Activated CD8-positive, alpha-beta memory T cell treated with anti-CD3 and anti-CD28 coated beads, Interleukin-2, amount 10 ng/mL, durations not matched to agents 7 days and 5 days (primary cell): ENCODE results near the gene TM7SF2. TPM values are rescaled to one million over a fixed set of nuclear protein-coding genes. Genes with fewer than 3 reads are reported as not detected.
A peak's percentile ranks its signal among the peaks of the same experiment; 100 is the strongest.

Source experiments
- ATAC-seq: fragments of 150-1000 bp; cut with Tn5 transposase; one replicate; pipeline ENCODE4 v1.10.0; 2021; ENCODE audit warnings: moderate library complexity
- CTCF ChIA-PET: fragments of 350-600 bp; sonication (Branson Sonifier 250); formaldehyde crosslinking; loops from one replicate; lab custom pipeline; 2021; ENCODE audit warnings: antibody characterized with exemption; lab: Charles Lee
- DNase-seq: peaks from one replicate; pipeline ENCODE4 v3.0.0-alpha.2; 2020
- H3K27ac Mint-ChIP-seq: one replicate; pipeline ENCODE4 v1.8.0; 2021; ENCODE audit warnings: mild to moderate bottlenecking, mixed read lengths
- H3K27me3 Mint-ChIP-seq: one replicate; pipeline ENCODE4 v1.8.0; 2021; ENCODE audit warnings: mixed read lengths
- H3K36me3 Mint-ChIP-seq: one replicate; pipeline ENCODE4 v1.8.0; 2021; ENCODE audit warnings: mild to moderate bottlenecking, mixed read lengths
- H3K4me1 Mint-ChIP-seq: one replicate; pipeline ENCODE4 v1.8.0; 2021; ENCODE audit warnings: mixed read lengths
- H3K4me3 Mint-ChIP-seq: one replicate; pipeline ENCODE4 v1.8.0; 2021; ENCODE audit warnings: mild to moderate bottlenecking, moderate library complexity, mixed read lengths
- H3K9me3 Mint-ChIP-seq: one replicate; pipeline ENCODE4 v1.8.0; 2022; ENCODE audit warnings: low read depth, mixed read lengths
- total RNA-seq, 2 experiments: library from RNA; stranded (reverse); gene quantifications; one replicate each; pipeline ENCODE4 v1.2.3, GENCODE V29; 2021

TM7SF2 gene
- total RNA-seq, 2 experiments from 2014 or later = 21.0 to 26.2 TPM

DNA sequence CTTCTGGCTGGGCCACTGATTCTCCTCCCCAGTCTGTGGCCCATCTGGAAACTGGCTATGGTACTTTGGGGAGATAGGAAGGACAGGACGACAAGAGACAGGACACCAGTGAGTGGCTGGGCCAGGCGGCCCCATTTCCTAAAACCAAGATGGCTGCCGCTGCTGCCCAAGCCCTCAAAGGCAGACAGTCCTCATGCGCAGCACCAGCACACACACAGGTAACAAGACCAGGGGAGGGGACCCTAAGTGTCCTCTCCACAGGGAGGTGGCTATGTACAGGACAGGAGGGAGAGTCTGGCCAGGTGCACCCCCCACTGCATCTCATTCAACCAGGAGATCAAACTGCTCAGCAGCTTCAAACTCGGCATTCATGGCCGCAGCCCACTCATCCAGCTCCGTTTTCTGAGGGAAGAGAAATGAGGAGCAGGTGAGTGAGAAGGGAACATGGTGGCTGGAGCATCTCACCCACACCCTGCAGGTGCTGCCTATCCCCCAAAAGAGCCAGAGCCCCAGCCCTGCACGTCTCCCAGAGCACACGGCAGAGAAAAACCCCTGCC lies 32.8 kb upstream of the TM7SF2 start:
- Mint-ChIP-seq H3K4me3 (no peak overlapping the region), H3K36me3 (peaks cover 58% of the 10 kb centered on the region), H3K27me3 (peaks cover under 1% of the 10 kb centered on the region), H3K9me3 (no peaks in the 10 kb centered on the region), H3K27ac (peak overlapping the region; percentile 39), H3K4me1 (peaks cover 63% of the 10 kb centered on the region)
- CTCF ChIA-PET = interaction anchor here (0.8 to 4.6 kb wide), 4 partner anchors 12 to 65 kb away, joined by 3 to 24 read pairs (median 4); partner anchors contain the start of genes ARL2 and SNX15
- ATAC-seq = no peak
- no peak for DNase-seq

DNA sequence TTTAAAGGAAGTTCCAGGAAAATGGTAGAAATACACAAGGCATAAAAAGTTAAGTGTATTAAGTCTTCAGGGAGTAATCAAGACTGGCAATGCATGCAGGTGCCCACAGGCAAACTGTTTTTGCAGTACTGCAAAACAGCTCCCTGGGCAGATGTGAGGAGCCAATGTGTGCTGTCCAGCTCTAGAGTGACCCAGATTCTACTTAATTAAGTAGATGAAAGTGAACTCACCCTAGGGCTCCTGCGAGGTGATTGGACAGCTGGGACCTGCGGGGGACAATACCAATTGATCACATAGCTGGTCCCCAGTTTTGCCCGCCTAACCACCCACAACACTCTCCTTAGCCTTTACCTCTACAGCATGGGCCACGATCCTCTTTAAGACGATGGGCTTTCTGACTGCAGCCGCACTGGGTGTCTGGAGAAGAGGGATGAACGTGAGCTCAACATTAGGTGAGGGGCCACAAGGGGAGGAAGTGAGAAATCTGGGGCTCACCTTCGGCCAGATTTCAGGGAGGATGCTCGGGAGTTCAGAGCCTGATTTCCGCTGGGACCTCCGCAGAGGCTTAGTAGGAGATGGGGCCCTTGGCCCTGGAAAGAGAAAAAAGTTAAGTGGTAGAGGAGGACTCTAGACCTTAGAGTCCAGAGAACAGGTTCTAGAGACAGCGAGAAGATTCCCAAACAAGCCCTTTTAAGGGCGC lies 28.4 kb upstream of the TM7SF2 start:
- CTCF ChIA-PET = interaction anchor here (1.0 to 4.0 kb wide), 11 partner anchors 8 to 235 kb away, joined by 3 to 25 read pairs (median 4); partner anchors contain the start of genes ARL2 and ZNHIT2

DNA sequence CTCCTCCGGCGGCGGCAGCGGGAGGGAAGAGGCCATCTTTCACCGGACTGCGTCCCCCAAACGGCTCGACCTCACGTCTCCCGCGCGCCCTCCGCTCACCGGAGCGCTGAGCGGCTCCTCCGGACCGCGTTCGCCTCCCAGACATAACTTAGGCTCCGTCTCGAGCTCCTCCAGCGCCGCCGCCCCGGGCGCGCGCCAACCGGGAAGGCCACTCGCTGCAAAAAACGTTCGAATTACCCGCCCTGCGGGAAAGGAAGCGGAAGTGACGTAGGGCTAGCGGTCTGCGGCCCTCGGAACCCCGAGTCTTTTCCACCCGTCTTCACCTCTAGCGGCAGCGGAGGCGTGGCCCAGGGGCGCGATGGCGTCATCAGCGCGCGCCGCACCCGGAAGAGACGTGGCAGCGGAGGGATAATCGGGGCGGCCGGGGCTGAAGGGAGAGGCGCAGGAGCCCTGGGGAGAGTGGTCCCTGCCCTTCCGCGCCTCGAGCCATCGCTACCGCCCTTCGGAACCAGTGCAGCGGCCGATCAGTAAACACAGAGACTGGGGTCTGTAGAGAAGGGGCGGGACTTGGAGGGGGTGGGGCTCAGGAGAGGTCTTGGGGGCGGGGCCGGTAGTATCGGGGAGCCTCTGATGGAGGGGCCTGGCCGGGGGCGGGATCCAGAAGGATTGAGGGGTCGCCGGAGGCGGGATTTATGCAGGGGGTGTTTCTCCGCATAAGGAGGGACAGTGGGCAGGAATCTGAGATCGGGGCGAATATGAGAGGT lies 27.7 kb upstream of the TM7SF2 start, which contains the start of the genes CDCA5 and ZFPL1:
CDCA5 (minus strand) TSS at position 207 of the 764 bp plus-strand sequence; CDS start at position 145, 62 bp downstream.
ZFPL1 (plus strand) TSS at position 389 of the 764 bp plus-strand sequence. CDS start 477 bp downstream, outside the sequence.
- Mint-ChIP-seq H3K27ac (peak within 1 kb of the TSS; percentile 99), H3K9me3 (no peaks in the 10 kb centered on the region), H3K4me3 (peak within 1 kb of the TSS; percentile 98), H3K4me1 (peaks cover 54% of the 10 kb centered on the region), H3K27me3 (peaks cover 2% of the 10 kb centered on the region), H3K36me3 (peaks cover 41% of the 10 kb centered on the region)
- ATAC-seq (peak; percentile 82), DNase-seq (peak; percentile 97)
- CTCF ChIA-PET = interaction anchor here (1.0 to 4.0 kb wide), 10 partner anchors 9 to 236 kb away, joined by 3 to 25 read pairs (median 4); partner anchors contain the start of genes ARL2 and ZNHIT2

More for the DNA sequence above, 28.4 kb upstream of the TM7SF2 start:
- Mint-ChIP-seq H3K27me3 (peaks cover 2% of the 10 kb centered on the region), H3K9me3 (no peaks in the 10 kb centered on the region), H3K4me1 (peaks cover 62% of the 10 kb centered on the region), H3K36me3 (peaks cover 45% of the 10 kb centered on the region), H3K4me3 (peak overlapping the region; percentile 98), H3K27ac (peak overlapping the region; percentile 99)
- DNase-seq = peak; percentile 56
- ATAC-seq = peak; percentile 10

DNA sequence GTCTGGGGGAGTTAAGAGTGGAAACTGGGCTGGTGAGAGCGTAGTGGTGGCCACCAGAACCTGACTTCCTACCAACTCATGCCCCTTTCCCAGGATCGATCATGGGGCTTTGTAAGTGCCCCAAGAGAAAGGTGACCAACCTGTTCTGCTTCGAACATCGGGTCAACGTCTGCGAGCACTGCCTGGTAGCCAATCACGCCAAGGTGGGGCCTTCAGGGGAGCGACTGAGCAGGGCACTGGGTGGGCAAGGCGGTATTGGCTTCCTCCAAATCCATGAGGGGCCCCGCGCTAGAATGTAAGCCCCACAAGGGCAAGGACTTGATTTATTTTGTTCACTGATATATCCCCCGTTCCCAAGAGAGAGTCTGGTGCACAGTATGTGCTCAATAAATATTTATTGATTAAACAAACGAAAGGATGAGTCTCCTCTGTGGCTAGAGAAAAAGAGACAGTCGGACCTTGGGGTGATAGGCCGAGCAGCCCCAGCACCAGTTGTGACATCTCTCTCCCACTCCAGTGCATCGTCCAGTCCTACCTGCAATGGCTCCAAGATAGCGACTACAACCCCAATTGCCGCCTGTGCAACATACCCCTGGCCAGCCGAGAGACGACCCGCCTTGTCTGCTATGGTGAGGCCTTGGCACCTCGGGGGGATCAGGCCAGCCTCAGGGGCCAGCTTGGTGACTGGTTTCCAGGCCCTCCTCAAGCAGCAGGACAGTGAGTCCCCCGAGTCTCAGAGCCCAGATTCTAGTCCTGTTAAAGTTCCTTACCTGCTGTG lies 26.9 kb upstream of the TM7SF2 start:
- CTCF ChIA-PET = interaction anchor here (0.9 to 1.7 kb wide), 5 partner anchors 10 to 58 kb away, joined by 3 to 8 read pairs (median 4); partner anchors contain the start of gene SNX15

DNA sequence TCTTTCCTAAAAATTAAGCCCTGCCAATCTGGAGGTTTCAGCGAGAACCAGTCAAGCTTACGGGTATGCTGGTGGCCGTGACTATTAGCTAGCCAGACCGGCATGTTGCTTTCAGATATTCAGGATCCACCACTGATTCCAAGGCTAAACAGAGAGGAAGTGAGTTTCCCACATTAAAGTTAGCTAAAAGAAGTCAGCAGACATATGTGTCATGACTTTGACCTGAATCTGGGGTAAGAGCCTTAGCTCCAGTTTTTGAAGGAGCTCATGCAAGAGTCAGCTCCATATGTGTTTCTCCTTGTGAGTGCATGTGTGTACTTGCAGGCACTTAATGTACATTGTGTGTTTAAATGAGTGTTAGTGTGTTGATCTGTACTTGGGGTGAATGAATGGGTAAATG lies 26.2 kb upstream of the TM7SF2 start:
- Mint-ChIP-seq H3K4me1 (peaks cover 44% of the 10 kb centered on the region), H3K27me3 (peaks cover 2% of the 10 kb centered on the region), H3K9me3 (no peaks in the 10 kb centered on the region), H3K4me3 (peak overlapping the region; percentile 98), H3K27ac (peak overlapping the region; percentile 99), H3K36me3 (peaks cover 36% of the 10 kb centered on the region)
- CTCF ChIA-PET = interaction anchor here (0.9 to 1.7 kb wide), 6 partner anchors 9 to 58 kb away, joined by 3 to 8 read pairs (median 4); partner anchors contain the start of genes SNX15 and ZNHIT2
- ATAC-seq (no peak), DNase-seq (no peak)

More for the DNA sequence above, 26.9 kb upstream of the TM7SF2 start:
- DNase-seq = no peak
- Mint-ChIP-seq H3K27me3 (peaks cover 2% of the 10 kb centered on the region), H3K9me3 (no peaks in the 10 kb centered on the region), H3K4me3 (peak overlapping the region; percentile 98), H3K4me1 (peaks cover 49% of the 10 kb centered on the region), H3K36me3 (peaks cover 40% of the 10 kb centered on the region), H3K27ac (peak overlapping the region; percentile 99)
- peak; percentile 1 for ATAC-seq

DNA sequence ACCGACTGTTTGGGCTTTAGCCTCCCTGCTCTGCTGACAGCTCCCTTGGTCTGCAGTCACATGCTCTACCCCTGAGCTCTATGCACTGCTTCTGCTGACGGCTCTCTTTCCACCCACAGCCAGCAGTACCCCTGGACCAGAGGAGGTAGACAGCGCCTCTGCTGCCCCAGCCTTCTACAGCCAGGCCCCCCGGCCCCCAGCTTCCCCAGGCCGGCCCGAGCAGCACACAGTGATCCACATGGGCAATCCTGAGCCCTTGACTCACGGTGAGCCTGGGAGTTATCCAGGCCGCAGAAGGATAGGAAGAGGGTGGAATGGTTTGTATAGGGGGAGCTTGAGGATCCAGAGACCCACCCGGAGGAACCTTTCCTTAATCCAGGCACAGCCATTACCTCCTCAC lies 24.9 kb upstream of the TM7SF2 start:
- Mint-ChIP-seq H3K36me3 (peaks cover 27% of the 10 kb centered on the region), H3K27me3 (peaks cover 2% of the 10 kb centered on the region), H3K9me3 (no peaks in the 10 kb centered on the region), H3K27ac (peak overlapping the region; percentile 34), H3K4me1 (peaks cover 31% of the 10 kb centered on the region), H3K4me3 (no peak overlapping the region)
- ATAC-seq = no peak
- CTCF ChIA-PET = interaction anchor here (1.2 kb wide), 2 partner anchors 26 to 31 kb away, joined by 3 to 5 read pairs; partner anchors contain the start of genes TM7SF2 and ZNHIT2
- no peak for DNase-seq

DNA sequence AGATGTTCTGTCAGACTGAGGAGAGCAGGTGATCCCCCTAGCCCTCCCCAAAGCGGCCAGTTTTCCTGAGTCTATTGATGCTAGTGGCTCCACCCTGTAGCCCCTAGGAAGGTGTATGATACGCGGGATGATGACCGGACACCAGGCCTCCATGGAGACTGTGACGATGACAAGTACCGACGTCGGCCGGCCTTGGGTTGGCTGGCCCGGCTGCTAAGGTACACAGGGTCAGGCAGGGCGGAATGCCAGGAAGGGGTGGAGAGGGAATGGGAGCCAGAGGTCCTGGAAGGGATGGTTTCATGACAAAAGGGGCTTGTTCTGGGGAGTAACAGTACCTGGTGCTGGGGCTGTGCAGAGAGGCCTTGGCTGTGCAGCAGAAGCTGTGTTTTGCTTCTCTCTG lies 24.5 kb upstream of the TM7SF2 start:
- Mint-ChIP-seq H3K27ac (no peak overlapping the region), H3K4me1 (peaks cover 27% of the 10 kb centered on the region), H3K4me3 (no peak overlapping the region), H3K27me3 (peaks cover 2% of the 10 kb centered on the region), H3K9me3 (no peaks in the 10 kb centered on the region), H3K36me3 (peaks cover 24% of the 10 kb centered on the region)
- ATAC-seq = no peak
- no peak for DNase-seq
- CTCF ChIA-PET = interaction anchor here (1.2 kb wide), 1 partner anchor 25 kb away, joined by 5 read pairs; the partner anchor contains the start of gene TM7SF2

DNA sequence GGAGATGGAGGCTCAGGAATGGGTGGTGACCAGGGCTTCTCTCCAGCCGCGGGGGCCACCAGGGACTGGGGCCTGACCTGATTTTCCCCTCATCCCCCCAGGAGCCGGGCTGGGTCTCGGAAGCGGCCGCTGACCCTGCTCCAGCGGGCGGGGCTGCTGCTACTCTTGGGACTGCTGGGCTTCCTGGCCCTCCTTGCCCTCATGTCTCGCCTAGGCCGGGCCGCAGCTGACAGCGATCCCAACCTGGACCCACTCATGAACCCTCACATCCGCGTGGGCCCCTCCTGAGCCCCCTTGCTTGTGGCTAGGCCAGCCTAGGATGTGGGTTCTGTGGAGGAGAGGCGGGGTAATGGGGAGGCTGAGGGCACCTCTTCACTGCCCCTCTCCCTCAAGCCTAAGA lies 23.8 kb upstream of the TM7SF2 start:
- Mint-ChIP-seq H3K4me3 (no peak overlapping the region), H3K36me3 (peaks cover 21% of the 10 kb centered on the region), H3K27me3 (peaks cover 2% of the 10 kb centered on the region), H3K4me1 (peaks cover 22% of the 10 kb centered on the region), H3K27ac (no peak overlapping the region), H3K9me3 (no peaks in the 10 kb centered on the region)
- ATAC-seq (no peak), DNase-seq (no peak)
- CTCF ChIA-PET = no interaction called here

DNA sequence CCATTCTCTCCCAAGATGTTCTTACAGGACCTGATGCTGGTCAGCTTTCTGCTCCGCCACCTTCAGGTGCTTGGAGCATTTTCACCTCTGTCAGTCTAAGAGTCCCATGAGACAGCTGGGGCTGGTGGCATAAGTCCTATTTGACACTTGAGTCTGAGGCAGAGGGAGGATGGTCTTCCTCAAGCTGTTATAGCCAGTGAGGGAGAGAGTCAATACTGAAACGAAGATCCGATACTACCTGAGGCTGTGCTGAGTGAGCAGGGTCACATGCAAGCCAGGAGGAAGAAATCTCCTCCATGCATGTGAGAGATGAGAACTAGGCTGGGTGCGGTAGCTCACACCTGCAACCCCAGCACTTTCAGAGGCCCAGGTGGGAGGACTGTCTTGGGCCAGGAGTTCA lies 22.1 kb upstream of the TM7SF2 start:
- Mint-ChIP-seq H3K4me3 (no peak overlapping the region), H3K4me1 (peaks cover 13% of the 10 kb centered on the region), H3K27me3 (no peaks in the 10 kb centered on the region), H3K36me3 (peaks cover 13% of the 10 kb centered on the region), H3K9me3 (no peaks in the 10 kb centered on the region), H3K27ac (peak overlapping the region; percentile 15)
- no peak for DNase-seq
- ATAC-seq = no peak
- CTCF ChIA-PET = interaction anchor here (1.0 to 1.8 kb wide), 3 partner anchors 21 to 27 kb away, joined by 3 to 5 read pairs (median 3); partner anchors contain the start of gene TM7SF2

DNA sequence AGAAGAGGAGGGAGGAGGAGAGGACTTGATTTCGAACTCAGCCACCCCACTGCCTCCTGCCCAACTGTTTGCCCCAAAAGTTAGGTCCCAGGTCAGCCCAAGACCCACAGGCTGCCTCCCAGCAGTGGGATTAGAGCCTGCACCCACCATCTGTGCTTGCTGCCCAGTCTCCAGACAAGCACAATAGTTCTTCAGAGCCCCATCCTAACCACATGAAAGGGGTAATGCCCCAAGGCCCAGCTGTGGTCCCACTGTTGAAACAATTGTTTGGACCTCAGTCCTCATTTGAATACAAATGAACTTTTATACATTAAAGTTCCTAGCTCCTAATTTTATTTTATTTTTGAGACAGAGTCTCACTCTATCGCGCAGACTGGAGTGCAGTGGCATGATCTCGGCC lies 21.0 kb upstream of the TM7SF2 start:
- H3K36me3 Mint-ChIP-seq = peaks cover 11% of the 10 kb centered on the region
- ATAC-seq = no peak
- peaks cover 6% of the 10 kb centered on the region for H3K4me1 Mint-ChIP-seq
- H3K27me3 Mint-ChIP-seq = no peaks in the 10 kb centered on the region
- no peak for DNase-seq
- no peak overlapping the region for H3K27ac Mint-ChIP-seq
- H3K9me3 Mint-ChIP-seq = no peaks in the 10 kb centered on the region
- CTCF ChIA-PET = interaction anchor here (0.9 to 1.8 kb wide), 3 partner anchors 12 to 26 kb away, joined by 3 to 5 read pairs (median 4); partner anchors contain the start of gene TM7SF2
- H3K4me3 Mint-ChIP-seq = no peak overlapping the region

DNA sequence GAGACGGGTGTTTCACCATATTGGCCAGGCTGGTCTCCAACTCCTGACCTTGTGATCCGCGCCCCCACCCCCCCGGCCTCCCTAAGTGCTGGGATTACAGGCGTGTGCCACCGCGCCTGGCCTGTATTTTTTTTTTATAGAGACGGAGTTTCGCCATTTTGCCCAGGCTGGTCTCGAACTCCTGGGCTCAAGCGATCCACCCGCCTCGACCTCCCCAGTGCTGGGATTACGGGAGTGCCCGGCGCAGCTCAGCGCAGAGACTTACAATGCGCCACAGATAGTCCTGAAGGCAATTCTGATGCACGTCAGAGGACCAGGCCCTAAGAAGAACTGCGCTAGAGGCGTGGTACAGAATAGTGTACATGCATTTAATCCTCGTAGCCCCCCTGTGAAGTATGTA lies 16.2 kb upstream of the TM7SF2 start:
- CTCF ChIA-PET = interaction anchor here (1.2 to 3.8 kb wide), 7 partner anchors 10 to 82 kb away, joined by 3 to 23 read pairs (median 8); partner anchors contain the start of genes ARL2, TM7SF2 and ZNHIT2
- H3K36me3 Mint-ChIP-seq = peaks cover 6% of the 10 kb centered on the region
- ATAC-seq (no peak), DNase-seq (no peak)
- H3K27me3 Mint-ChIP-seq = no peaks in the 10 kb centered on the region
- H3K27ac Mint-ChIP-seq = peak overlapping the region; percentile 96
- peaks cover 21% of the 10 kb centered on the region for H3K4me1 Mint-ChIP-seq
- H3K4me3 Mint-ChIP-seq = peak overlapping the region; percentile 94
- H3K9me3 Mint-ChIP-seq = no peaks in the 10 kb centered on the region
